GM18868 (cell line): ENCODE results near the gene FLOT1.
A peak's percentile ranks its signal among the peaks of the same experiment; 100 is the strongest.
"Not testable (repeated sequence)": the region's sequence is repeated elsewhere in the genome, so short reads cannot be mapped to it uniquely, and the experiment has no call there.

ENCODE experiments used
- ATAC-seq: cut with Tn5 transposase; IDR thresholded peaks from one replicate; pipeline ENCODE4 v1.9.1; 2021; ENCODE audit warnings: mild to moderate bottlenecking, moderate library complexity; ENCODE audit not compliant: unreplicated experiment

Gene FLOT1

GRCh38 chr6:30723843-30724741 is 18.4 kb downstream of the FLOT1 start:
- not testable (repeated sequence) for ATAC-seq

- ATAC-seq = not testable (repeated sequence)
Measured at GRCh38 chr6:30723159-30723842, 19.2 kb downstream of the FLOT1 start.

GRCh38 chr6:30722280-30723112 is 20.0 kb downstream of the FLOT1 start:
- no peak for ATAC-seq

GRCh38 chr6:30722025-30722279 is 20.5 kb downstream of the FLOT1 start:
- not testable (repeated sequence) for ATAC-seq

GRCh38 chr6:30721198-30722024 is 21.1 kb downstream of the FLOT1 start:
- peak; percentile 30 for ATAC-seq

- no peak for ATAC-seq
Measured at GRCh38 chr6:30720738-30721197, 21.7 kb downstream of the FLOT1 start.

- peak; percentile 48 for ATAC-seq
Measured at GRCh38 chr6:30719791-30720737, 22.4 kb downstream of the FLOT1 start, which contains the start of gene TUBB. Gene TUBB (plus strand): TSS chr6:30720352. CDS start chr6:30720507, 155 bp downstream.

GRCh38 chr6:30719356-30719755 is 23.1 kb downstream of the FLOT1 start:
- no peak for ATAC-seq

- ATAC-seq = not testable (repeated sequence)
Measured at GRCh38 chr6:30717845-30718720, 24.4 kb downstream of the FLOT1 start.

GRCh38 chr6:30717129-30717844 is 25.2 kb downstream of the FLOT1 start, which contains the start of gene MDC1:
Gene MDC1 (minus strand): TSS chr6:30717281. CDS start chr6:30715175, 2,106 bp downstream.
- ATAC-seq = peak; percentile 76

- ATAC-seq = no peak
Measured at GRCh38 chr6:30716879-30717128, 25.7 kb downstream of the FLOT1 start.

GRCh38 chr6:30714263-30714662 is 28.2 kb downstream of the FLOT1 start:
- ATAC-seq = no peak

GRCh38 chr6:30712441-30712945 is 30.0 kb downstream of the FLOT1 start:
- ATAC-seq = no peak

- no peak for ATAC-seq
Measured at GRCh38 chr6:30711758-30712380, 30.6 kb downstream of the FLOT1 start.

GRCh38 chr6:30709101-30709868 is 33.2 kb downstream of the FLOT1 start:
- no peak for ATAC-seq

- ATAC-seq = no peak
Measured at GRCh38 chr6:30707281-30707850, 35.1 kb downstream of the FLOT1 start.
